ENCODE measurements around the gene GNGT1.

- TF ChIP-seq CTCF (IDR thresholded peaks at IDR 0.05) = no peak
- no peak for TF ChIP-seq ZFX (IDR thresholded peaks at IDR 0.05; ENCODE audit: borderline replicate concordance)
These were observed 43.1 kb downstream of the GNGT1 start for GRCh38 chr7:93949423-93949822.

Measured in 22Rv1 (cell line).